Osteoblast (primary cell): Measurements from ENCODE around the gene STK32C. TPM values are rescaled to one million over a fixed set of nuclear protein-coding genes. Genes with fewer than 3 reads are reported as not detected.

Experiments
- DNase-seq: peaks from one replicate; pipeline ENCODE4 v3.0.0; 2011; ENCODE audit warnings: low spot score, mixed read lengths; ENCODE audit not compliant: insufficient read length; ENCODE audit errors: missing footprints
- H2AFZ ChIP-seq: 2 replicates; pipeline ENCODE4 v1.6.0; 2011; ENCODE audit warnings: mild to moderate bottlenecking, low read length
- H3K27ac ChIP-seq: 2 replicates; pipeline ENCODE4 v1.5.1; 2011; ENCODE audit warnings: mild to moderate bottlenecking, low read depth, low read length, moderate library complexity
- H3K27me3 ChIP-seq: 2 replicates; pipeline ENCODE4 v1.6.0; 2012; ENCODE audit warnings: mild to moderate bottlenecking, control low read depth, inconsistent platforms, low read length, moderate library complexity; ENCODE audit not compliant: insufficient read depth
- H3K36me3 ChIP-seq: 2 replicates; pipeline ENCODE4 v1.5.1; 2011; ENCODE audit warnings: mild to moderate bottlenecking, low read length, control low read depth, moderate library complexity; ENCODE audit not compliant: insufficient read depth
- H3K4me1 ChIP-seq: 2 replicates; pipeline ENCODE4 v1.5.1; 2011; ENCODE audit warnings: mild to moderate bottlenecking, low read length, control low read depth, moderate library complexity; ENCODE audit not compliant: insufficient read depth
- H3K4me2 ChIP-seq: 2 replicates; pipeline ENCODE4 v1.6.0; 2011; ENCODE audit warnings: mild to moderate bottlenecking, low read length; ENCODE audit not compliant: insufficient read depth
- H3K4me3 ChIP-seq: fragments of 200-600 bp; sonication (generic); 3 replicates; pipeline ENCODE4 v1.5.1; 2012; ENCODE audit warnings: mild to moderate bottlenecking, low read length, inconsistent platforms; ENCODE audit not compliant: insufficient read depth
- H3K79me2 ChIP-seq: 2 replicates; pipeline ENCODE4 v1.6.0; 2012; ENCODE audit warnings: mild to moderate bottlenecking, low read length, control low read depth, inconsistent platforms; ENCODE audit not compliant: insufficient read depth
- H3K9me3 ChIP-seq: 2 replicates; pipeline ENCODE4 v1.5.1; 2011; ENCODE audit warnings: low read depth, low read length, control low read depth
- H4K20me1 ChIP-seq: 2 replicates; pipeline ENCODE4 v1.6.0; 2012; ENCODE audit warnings: mild to moderate bottlenecking, low read length, control low read depth; ENCODE audit not compliant: insufficient read depth
- CTCF ChIP-seq: IDR thresholded peaks from 2 replicates; pipeline ENCODE4 v1.5.1; 2011; ENCODE audit warnings: mild to moderate bottlenecking, low read depth, low read length, moderate library complexity; ENCODE audit errors: extremely low read depth
- total RNA-seq: library from RNA; depleted of rRNA; stranded (reverse); fragments of >200 nt; gene quantifications from 2 replicates; pipeline ENCODE4 v1.2.3, GENCODE V29; 2012

The STK32C gene
- total RNA-seq, 1 donor, result 14.5 TPM

DNA sequence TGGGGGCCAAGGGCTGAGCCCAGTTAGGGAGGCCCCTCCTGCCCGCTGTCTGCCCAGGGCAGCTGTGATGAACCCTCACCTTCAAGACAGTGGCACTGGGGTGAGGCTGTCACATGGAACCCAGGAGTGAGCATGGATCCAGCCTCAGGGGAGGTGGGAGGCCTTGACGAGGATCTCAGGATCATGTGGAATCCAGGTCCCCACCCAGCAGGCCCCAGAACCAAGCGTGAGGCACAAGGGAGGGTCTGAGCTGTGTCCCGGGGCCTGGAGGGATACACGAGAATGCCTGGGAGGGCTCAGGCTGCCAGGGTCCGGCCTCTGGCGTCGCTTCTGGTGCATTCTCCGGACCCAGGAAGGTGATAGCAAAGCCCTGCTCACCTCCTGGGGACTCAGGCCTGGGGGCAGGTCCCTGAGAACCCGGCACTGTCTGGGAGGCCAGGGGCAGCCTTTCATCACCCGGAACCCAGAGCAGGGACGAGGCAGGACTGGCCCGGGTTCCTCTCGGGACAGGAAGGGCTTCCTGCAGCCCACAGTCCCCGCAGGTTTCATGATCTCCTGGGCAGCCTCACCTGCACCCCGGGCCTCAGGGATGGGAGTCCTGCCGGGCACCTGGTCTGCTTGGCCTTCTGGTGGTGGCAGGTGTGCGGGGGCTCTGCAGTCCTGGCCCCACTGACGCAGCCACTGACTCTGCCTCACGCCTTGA lies 103.5 kb downstream of the STK32C start:
- no peaks in the 10 kb centered on the region for H4K20me1 ChIP-seq
- no peaks in the 10 kb centered on the region for H3K36me3 ChIP-seq
- no peaks in the 10 kb centered on the region for H3K27me3 ChIP-seq
- peak; percentile 90 for DNase-seq
- H3K79me2 ChIP-seq, result no peaks in the 10 kb centered on the region
- no peak overlapping the region for H3K27ac ChIP-seq
- H3K4me1 ChIP-seq, result no peaks in the 10 kb centered on the region
- no peak overlapping the region for H3K4me3 ChIP-seq
- no peak for TF ChIP-seq CTCF
- no peak overlapping the region for H3K4me2 ChIP-seq
- H2AFZ ChIP-seq, result no peak overlapping the region
- H3K9me3 ChIP-seq, result no peaks in the 10 kb centered on the region

DNA sequence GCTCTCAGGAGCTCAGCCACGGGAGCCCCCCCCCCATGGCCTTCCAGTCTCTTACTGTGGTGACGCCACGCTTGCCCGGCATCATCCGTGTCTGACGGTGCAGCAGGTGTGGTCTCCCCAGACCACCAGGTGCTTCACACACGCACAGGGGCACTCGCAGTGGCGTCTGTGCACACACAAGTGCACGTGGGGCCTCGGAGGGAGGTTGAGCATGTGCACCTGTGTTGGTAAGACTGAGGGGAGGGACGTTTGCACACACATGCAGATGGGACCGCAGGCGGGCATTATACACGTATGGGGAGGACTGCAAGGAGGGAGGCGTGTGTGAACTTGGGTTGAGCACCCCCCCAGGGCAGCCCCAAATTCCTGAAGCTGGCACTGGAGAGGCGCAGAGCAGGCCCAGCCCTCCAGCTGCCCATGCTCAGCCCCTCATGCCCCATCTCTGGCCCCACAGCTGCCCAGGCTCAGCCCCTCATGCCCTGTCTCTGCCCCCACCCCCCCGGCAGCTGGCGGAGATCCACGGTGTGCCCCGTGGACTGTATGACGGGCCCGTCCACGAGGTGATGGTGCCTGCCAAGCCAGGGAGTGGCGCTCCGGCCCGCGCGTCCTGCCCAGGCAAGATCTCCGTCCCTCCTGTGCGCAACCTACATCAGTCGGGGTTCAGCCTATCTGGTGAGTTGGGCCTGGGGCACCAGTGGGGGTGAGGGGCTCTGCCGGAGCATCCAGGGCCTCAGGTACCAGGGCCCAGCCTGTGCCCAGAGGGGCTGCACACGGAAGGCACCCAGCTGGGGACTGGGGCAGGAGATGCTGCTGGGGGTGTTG lies 104.3 kb downstream of the STK32C start:
- no peaks in the 10 kb centered on the region for H3K9me3 ChIP-seq
- no peaks in the 10 kb centered on the region for H3K79me2 ChIP-seq
- no peak overlapping the region for H3K4me3 ChIP-seq
- no peaks in the 10 kb centered on the region for H4K20me1 ChIP-seq
- H3K27ac ChIP-seq, result no peak overlapping the region
- no peaks in the 10 kb centered on the region for H3K36me3 ChIP-seq
- H2AFZ ChIP-seq, result no peak overlapping the region
- DNase-seq, result peak; percentile 83
- H3K27me3 ChIP-seq, result no peaks in the 10 kb centered on the region
- TF ChIP-seq CTCF, result no peak
- no peaks in the 10 kb centered on the region for H3K4me1 ChIP-seq
- H3K4me2 ChIP-seq, result no peak overlapping the region

DNA sequence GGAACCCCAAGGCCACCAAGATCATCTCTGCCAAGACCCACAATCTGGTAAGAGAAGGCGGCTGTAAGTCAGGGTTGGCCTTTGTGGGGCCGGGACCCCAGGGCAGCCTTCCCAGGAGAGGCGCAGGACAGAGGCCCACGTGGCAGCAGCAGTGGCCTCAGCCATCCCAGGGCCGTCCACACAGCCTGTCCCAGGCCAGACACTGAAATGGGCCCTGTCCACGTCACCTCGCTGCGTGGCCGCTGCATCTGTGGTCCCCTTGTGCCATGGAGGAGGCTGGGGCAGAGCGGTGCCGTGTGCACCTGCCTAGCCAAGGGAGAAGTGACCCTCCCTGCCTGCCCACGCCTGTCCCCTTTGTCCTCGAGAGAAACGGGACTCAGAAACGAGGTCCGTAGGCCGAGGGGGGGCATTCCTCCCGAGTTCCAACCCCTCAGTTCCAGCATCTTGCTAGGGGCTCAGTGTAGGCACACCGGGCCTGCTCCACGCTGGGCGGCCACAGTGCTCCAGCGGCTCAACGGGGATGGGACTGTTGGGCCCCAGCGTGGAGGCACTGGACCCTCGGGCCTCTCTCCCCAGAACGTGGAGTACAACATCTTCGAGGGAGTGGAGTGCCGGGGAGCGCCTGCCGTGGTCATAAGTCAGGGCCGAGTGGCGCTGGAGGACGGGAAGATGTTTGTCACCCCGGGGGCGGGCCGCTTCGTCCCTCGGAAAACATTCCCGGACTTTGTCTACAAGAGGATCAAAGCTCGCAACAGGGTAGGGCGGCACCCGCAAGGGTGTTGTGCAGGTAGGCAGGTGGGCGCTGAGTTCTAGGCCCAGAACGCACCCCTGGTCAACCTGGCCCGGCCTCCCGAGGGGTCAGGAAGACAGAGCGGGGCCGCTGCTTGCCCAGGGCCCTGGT lies 105.4 kb downstream of the STK32C start:
- Histone ChIP-seq H3K36me3 (no peaks in the 10 kb centered on the region), H3K4me1 (no peaks in the 10 kb centered on the region), H3K4me3 (no peak overlapping the region), H4K20me1 (no peaks in the 10 kb centered on the region), H3K27ac (no peak overlapping the region), H3K27me3 (no peaks in the 10 kb centered on the region), H3K79me2 (no peaks in the 10 kb centered on the region), H3K4me2 (no peak overlapping the region), H2AFZ (no peak overlapping the region), H3K9me3 (no peaks in the 10 kb centered on the region)
- peak; percentile 81 for DNase-seq
- TF ChIP-seq CTCF, result no peak
